Activated CD8-positive, alpha-beta memory T cell treated with anti-CD3 and anti-CD28 coated beads for 1 hour (primary cell): ENCODE data around the gene LRRC8A.

Experiments
- DNase-seq, 2 donors: peaks; one replicate each; pipeline ENCODE4 v3.0.0-alpha.2; 2020; ENCODE audit warnings: low read depth in 1 of 2; ENCODE audit errors: extremely low read depth in 1 of 2

Gene LRRC8A

GRCh38 chr9:128899566-128900322, 17.8 kb downstream of the LRRC8A start:
- DNase-seq = no peak

GRCh38 chr9:128901379-128901778, 19.4 kb downstream of the LRRC8A start:
- DNase-seq = no peak

DNA sequence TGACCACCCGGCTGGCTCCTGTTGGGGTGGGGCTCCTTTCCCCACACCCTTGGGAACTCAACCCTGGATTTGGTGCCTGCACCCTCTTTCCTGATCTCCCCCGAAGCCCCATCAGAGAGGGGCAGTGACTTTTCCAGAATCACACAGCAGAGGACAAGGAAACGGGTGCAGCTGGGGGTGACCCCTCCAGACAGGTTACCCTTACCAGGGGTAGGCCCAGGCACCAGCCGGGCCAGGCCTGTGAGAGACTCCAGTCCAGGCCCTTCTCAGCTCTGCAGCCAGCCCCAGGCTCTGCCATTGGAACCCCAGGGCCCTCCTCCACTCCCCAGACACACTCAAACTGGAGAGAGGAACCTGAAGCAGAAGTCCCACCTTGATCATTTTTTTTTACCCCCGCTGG, 19.9 kb downstream of the LRRC8A start:
- no peak for DNase-seq

DNA sequence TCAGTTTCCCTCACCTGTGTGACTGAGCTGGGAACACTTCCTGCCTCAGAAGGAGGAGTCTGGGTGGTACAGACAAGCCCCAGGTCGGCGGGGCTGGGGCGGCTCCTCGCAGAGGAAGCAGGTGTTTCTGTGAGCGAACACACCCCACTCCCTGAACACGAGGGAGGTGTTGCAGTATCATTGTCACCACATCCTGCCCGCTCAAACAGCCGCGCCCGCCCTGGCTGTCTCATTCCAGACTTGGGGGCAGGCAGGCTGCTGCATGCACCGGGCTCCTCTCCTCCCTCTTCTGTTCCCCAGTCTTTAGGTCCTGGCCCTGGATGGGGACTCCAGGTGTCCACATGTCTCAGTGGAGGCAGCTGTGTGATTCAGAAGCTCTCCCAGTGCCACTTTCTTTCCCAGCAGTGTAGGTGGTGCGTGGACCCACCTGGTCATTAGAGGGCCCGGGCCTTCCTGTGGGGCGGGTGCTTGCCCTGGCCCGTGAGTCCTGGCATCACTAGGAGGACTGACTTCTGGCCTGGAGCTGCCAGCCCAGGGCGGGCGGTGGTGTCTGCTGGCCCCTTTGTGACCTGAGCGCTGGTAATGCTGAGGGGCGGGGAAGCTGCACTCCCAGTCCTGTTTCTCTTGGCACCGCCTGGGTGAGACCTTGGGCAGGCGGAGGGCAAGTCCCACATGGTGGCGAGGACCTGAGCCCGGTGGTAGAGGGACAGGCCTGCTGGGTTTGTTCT, 20.6 kb downstream of the LRRC8A start:
- DNase-seq = peak; percentile 74 to 78

DNA sequence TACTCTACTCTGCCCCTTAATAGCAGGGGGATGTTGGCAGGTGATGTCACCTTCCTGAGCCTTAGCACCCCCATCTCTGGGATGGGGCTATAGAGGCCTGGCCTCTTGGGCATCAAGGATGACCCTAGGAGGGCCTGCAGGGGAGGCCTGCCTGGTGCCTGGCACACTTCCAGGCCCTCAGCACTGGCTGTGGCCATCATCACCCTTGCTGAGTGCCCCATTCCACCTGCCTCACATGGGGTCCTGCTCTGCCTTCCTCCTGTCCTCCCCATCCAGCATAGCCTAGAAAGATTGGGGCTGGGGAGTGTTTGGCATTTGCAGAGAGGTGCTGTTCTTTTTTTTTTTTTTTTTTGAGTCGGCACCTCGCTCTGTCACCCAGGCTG, 21.1 kb downstream of the LRRC8A start:
- DNase-seq = no peak

DNA sequence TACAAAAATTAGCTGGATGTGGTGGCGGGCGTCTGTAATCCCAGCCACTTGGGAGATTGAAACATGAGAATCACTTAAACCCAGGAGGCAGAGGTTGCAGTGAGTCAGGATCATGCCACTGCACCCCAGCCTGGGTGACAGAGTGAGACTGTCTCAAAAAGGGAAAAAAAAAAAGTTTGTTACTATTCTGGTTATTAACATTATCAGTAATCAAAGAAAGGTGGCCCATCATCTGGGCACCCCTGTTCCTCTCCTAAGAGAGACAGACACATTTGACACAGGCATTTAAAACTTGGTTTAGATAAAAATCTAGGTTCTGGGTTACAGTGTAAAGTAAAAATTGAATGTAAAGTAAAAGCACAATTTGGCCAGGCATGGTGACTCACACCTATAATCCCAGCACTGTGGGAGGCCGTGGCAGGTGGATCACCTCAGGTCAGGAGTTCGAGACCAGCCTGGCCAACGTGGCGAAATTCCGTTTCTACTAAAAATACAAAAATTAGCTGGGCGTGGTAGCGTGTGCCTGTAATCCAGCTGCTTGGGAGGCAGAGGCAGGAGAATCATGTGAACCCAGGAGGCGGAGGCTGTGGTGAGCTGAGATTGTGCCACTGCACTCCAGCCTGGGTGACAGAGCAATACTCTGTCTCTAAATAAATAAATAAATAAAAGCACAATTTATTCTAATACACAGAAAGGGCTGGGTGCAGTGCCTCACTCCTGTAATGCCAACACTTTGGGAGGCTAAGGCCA, 22.1 kb downstream of the LRRC8A start:
- no peak for DNase-seq

DNA sequence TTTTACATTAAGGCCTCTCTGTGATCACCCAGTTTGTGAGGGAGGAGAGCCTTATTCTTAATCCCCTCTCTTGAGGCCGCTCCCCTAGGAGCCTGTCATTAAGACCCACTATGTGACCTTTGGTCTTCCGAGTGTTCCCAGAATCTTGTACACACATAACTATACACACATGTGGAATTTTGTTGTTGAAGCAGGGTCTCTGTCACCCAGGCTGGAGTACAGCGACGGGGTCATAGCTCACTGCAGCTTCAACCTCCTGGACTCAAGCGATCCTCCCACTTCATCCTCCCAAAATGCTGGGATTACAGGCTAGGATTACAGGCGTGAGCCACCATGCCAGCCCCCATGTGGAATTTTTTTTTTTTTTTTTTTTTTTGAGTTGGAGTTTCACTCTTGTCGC, 24.0 kb downstream of the LRRC8A start:
- DNase-seq = no peak

- no peak for DNase-seq
These were observed 24.8 kb downstream of the LRRC8A start for GRCh38 chr9:128906741-128907140.

DNA sequence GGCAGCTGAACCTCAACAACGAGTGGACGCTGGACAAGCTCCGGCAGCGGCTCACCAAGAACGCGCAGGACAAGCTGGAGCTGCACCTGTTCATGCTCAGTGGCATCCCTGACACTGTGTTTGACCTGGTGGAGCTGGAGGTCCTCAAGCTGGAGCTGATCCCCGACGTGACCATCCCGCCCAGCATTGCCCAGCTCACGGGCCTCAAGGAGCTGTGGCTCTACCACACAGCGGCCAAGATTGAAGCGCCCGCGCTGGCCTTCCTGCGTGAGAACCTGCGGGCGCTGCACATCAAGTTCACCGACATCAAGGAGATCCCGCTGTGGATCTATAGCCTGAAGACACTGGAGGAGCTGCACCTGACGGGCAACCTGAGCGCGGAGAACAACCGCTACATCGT, 26.4 kb downstream of the LRRC8A start:
- no peak for DNase-seq

DNA sequence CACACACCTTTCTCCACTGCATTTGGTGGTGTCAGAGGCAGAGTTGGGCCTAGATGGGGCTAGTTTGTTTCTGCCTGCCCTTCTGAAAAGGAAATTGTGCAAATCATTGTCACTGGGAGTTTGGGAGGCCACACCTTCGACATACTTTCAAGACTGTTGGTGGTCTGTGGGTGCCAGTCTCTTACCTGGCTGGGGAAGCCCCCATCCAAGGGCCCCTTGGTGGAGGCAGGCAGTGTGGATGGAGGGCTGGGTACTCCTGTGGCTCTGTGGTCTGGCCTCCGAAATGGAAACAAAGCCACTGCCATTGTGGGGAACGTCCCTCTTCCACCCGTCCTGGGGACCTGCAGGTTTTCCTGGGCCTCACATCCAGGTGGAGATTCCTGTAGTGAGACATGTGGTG, 27.9 kb downstream of the LRRC8A start:
- DNase-seq = no peak

- DNase-seq = no peak
These were observed 29.0 kb downstream of the LRRC8A start for GRCh38 chr9:128910906-128911305.

DNA sequence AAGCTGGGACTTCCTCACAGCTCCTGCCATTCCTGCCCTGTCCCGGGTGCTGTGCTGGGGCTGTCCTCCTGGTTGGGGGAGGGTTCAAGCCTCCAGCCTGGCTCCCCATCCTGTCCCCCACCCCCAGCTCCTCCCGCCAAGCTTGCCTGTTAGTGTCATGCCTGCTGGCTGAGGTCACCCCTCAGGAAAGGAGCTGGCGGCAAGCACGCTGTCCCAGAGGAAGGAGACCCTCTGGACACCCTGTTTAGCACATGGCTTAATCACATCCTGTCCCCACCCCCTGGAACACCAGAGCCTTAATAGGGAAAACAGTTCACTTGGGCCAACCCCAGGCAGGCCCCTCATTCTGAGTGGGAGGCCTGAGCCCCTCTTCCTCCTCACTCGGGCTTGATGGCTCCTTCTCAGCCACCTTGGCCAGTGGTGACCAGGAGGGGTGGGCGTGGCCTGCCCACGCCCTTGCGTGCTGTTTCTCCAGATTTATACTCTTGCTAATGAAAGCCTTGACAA, 29.6 kb downstream of the LRRC8A start:
- DNase-seq = no peak

GRCh38 chr9:128912270-128912853, 30.4 kb downstream of the LRRC8A start:
- DNase-seq = no peak

GRCh38 chr9:128913048-128913900, 31.3 kb downstream of the LRRC8A start:
- DNase-seq = no peak

- no peak for DNase-seq
These were observed 32.3 kb downstream of the LRRC8A start for GRCh38 chr9:128913995-128914772.

- no peak for DNase-seq
These were observed 34.3 kb downstream of the LRRC8A start for GRCh38 chr9:128916204-128916603.

- DNase-seq = no peak
These were observed 34.8 kb downstream of the LRRC8A start for GRCh38 chr9:128916745-128917144.

GRCh38 chr9:128917151-128917849, 35.4 kb downstream of the LRRC8A start:
- DNase-seq = no peak

- DNase-seq = no peak
These were observed 37.0 kb downstream of the LRRC8A start for GRCh38 chr9:128918921-128919320.
